B cell (primary cell): ENCODE results near the gene LTBP2. TPM values are rescaled to one million over a fixed set of nuclear protein-coding genes. Genes with fewer than 3 reads are reported as not detected.

ENCODE experiments used
- ATAC-seq: fragments of 200-7000 bp; cut with Tn5 transposase; one replicate; pipeline ENCODE4 v1.10.0; 2021; ENCODE audit warnings: low read depth, mild to moderate bottlenecking, moderate number of reproducible peaks, moderate library complexity
- CTCF ChIA-PET: fragments of 350-600 bp; sonication (Branson Sonifier 250); formaldehyde crosslinking; loops from one replicate; lab custom pipeline; 2021; ENCODE audit warnings: antibody characterized with exemption, inconsistent platforms; lab: Charles Lee
- POLR2A ChIA-PET: fragments of 350-600 bp; sonication (Branson Sonifier 250); formaldehyde crosslinking; loops from one replicate; lab custom pipeline; 2021; ENCODE audit warnings: antibody characterized with exemption; lab: Charles Lee
- DNase-seq: peaks from one replicate; pipeline ENCODE4 v3.0.0; 2013
- H2AFZ ChIP-seq: 2 replicates; pipeline ENCODE4 v1.6.1; 2012; ENCODE audit warnings: mild to moderate bottlenecking, low read depth, low read length; ENCODE audit not compliant: insufficient read depth, poor library complexity, severe bottlenecking
- H3K27ac ChIP-seq, 2 donors: 1 replicate in 1 of 2; 2 replicates in 1 of 2; pipeline ENCODE4 v1.5.1; 2012 to 2013; ENCODE audit warnings: low read length in 2 of 2, mild to moderate bottlenecking in 2 of 2, moderate library complexity in 1 of 2
- H3K27me3 ChIP-seq, 4 experiments: fragments of 200-600 bp in 1 of 4; sonication (generic) in 1 of 4; replicated peaks in 1 of 4; 1 replicate in 2 of 4; 2 replicates in 2 of 4; pipeline versions ENCODE4 v1.6.1 to v1.7.0; 2013 to 2016; ENCODE audit warnings: low read length in 3 of 4, mild to moderate bottlenecking in 2 of 4, mixed read lengths in 1 of 4, moderate library complexity in 1 of 4; ENCODE audit not compliant: insufficient read depth in 4 of 4, control insufficient read depth in 3 of 4; ENCODE audit errors: control extremely low read depth in 1 of 4
- H3K36me3 ChIP-seq, 2 experiments: replicated peaks in 1 of 2; 1 replicate in 1 of 2; 2 replicates in 1 of 2; pipeline versions ENCODE4 v1.6.1 to v1.7.1; 2013; ENCODE audit warnings: low read length in 1 of 2; ENCODE audit not compliant: insufficient read depth in 2 of 2, control insufficient read depth in 1 of 2; ENCODE audit errors: control extremely low read depth in 1 of 2, extremely low read depth in 1 of 2
- H3K4me1 ChIP-seq, 2 donors: fragments of 200-600 bp in 1 of 2; sonication (generic) in 1 of 2; 1 replicate in 1 of 2; 2 replicates in 1 of 2; pipeline versions ENCODE4 v1.5.1 to v1.6.1; 2013 to 2017; ENCODE audit warnings: low read length in 2 of 2; ENCODE audit not compliant: control insufficient read depth in 2 of 2, insufficient read depth in 2 of 2
- H3K4me2 ChIP-seq: replicated peaks from 2 replicates; pipeline ENCODE3; 2012; ENCODE audit warnings: mild to moderate bottlenecking, low read depth, low read length; ENCODE audit not compliant: poor library complexity, severe bottlenecking
- H3K4me3 ChIP-seq, 5 experiments: fragments of 200-600 bp in 1 of 5; sonication (generic) in 1 of 5; 1 replicate in 3 of 5; 2 replicates in 2 of 5; pipeline versions ENCODE4 v1.5.1 to v1.7.0; 2011 to 2016; ENCODE audit warnings: low read length in 4 of 5, mild to moderate bottlenecking in 4 of 5, low read depth in 2 of 5, control low read depth in 1 of 5, moderate library complexity in 1 of 5; ENCODE audit not compliant: insufficient read depth in 1 of 5; ENCODE audit errors: control extremely low read depth in 1 of 5, extremely low read depth in 1 of 5
- H3K79me2 ChIP-seq: fragments of 200-600 bp; sonication (generic); one replicate; pipeline ENCODE4 v1.6.0; 2016; ENCODE audit warnings: low read length; ENCODE audit not compliant: control insufficient read depth, insufficient read depth
- H3K9ac ChIP-seq: fragments of 200-600 bp; sonication (generic); 2 replicates; pipeline ENCODE4 v1.6.1; 2017; ENCODE audit warnings: mild to moderate bottlenecking, low read length, moderate library complexity
- H3K9me3 ChIP-seq, 3 donors: one replicate each; pipeline versions ENCODE4 v1.6.1 to v1.7.1; 2013; ENCODE audit warnings: low read length in 2 of 3; ENCODE audit not compliant: control insufficient read depth in 2 of 3, insufficient read depth in 1 of 3; ENCODE audit errors: control extremely low read depth in 1 of 3
- H4K20me1 ChIP-seq: 2 replicates; pipeline ENCODE4 v1.6.0; 2012; ENCODE audit warnings: mild to moderate bottlenecking, low read length; ENCODE audit not compliant: insufficient read depth, control insufficient read depth, poor library complexity, severe bottlenecking
- H3K27ac Mint-ChIP-seq: one replicate; pipeline ENCODE4 v1.8.0; 2021; ENCODE audit warnings: mixed read lengths
- H3K27me3 Mint-ChIP-seq: one replicate; pipeline ENCODE4 v1.8.0; 2021; ENCODE audit warnings: mixed read lengths
- H3K4me1 Mint-ChIP-seq: one replicate; pipeline ENCODE4 v1.8.0; 2021; ENCODE audit warnings: mixed read lengths
- H3K4me3 Mint-ChIP-seq: one replicate; pipeline ENCODE4 v1.8.0; 2021; ENCODE audit warnings: mixed read lengths
- H3K9me3 Mint-ChIP-seq: one replicate; pipeline ENCODE4 v1.8.0; 2022; ENCODE audit warnings: mixed read lengths; ENCODE audit not compliant: insufficient read depth
- EZH2 ChIP-seq: IDR thresholded peaks from 2 replicates; pipeline ENCODE4 v1.6.1; 2012; ENCODE audit warnings: borderline replicate concordance, low read depth, mild to moderate bottlenecking, moderate library complexity, low read length; ENCODE audit not compliant: insufficient read depth, poor library complexity, severe bottlenecking
- WGBS: methylation state at CpG from one replicate; pipeline ENCODE4 v1.1.5; 2013; ENCODE audit warnings: missing lambda C conversion rate; ENCODE audit not compliant: insufficient coverage; 5-methylcytosine and 5-hydroxymethylcytosine counted together
- intact Hi-C: fragments of 100-400 bp; cut with micrococcal nuclease; formaldehyde crosslinking; loops from one replicate; pipeline ENCODE4 v1.10.0; 2022
- polyA plus RNA-seq: library from polyadenylated mRNA; depleted of rRNA; stranded (reverse); fragments of >200 nt; gene quantifications from 2 replicates; pipeline ENCODE4 v1.2.3, GENCODE V29; 2012
- total RNA-seq, 2 donors: library from RNA; stranded (reverse); fragments of 120-200 nt in 1 of 2; gene quantifications; 1 replicate in 1 of 2; 2 replicates in 1 of 2; pipeline versions ENCODE4 v1.2.3 to v1.2.4, GENCODE V29; 2013 to 2022
- TF ChIP-seq, protein P1 (sequence below): fragments of 200-600 bp; IDR thresholded peaks from one replicate; pipeline ENCODE4 v1.8.0; 2022; ENCODE audit warnings: antibody characterized with exemption, mild to moderate bottlenecking

The LTBP2 gene
- total and polyA plus RNA-seq, 2 donors (not counting 1 experiment from before 2014, with no cell fraction given) = 0.12 to 0.22 TPM

- Histone ChIP-seq H4K20me1 (no peaks in the 10 kb centered on the region), H3K36me3 (no peaks in the 10 kb centered on the region), H3K27me3 (peaks cover 0 to 10% (median 0%) of the 10 kb centered on the region in 4 experiments), H2AFZ (no peak overlapping the region), H3K4me1 (no peaks in the 10 kb centered on the region), H3K4me2 (no peak overlapping the region), H3K79me2 (no peaks in the 10 kb centered on the region), H3K4me3 (no peak overlapping the region), H3K27ac (no peak overlapping the region), H3K9ac (no peak overlapping the region), H3K9me3 (no peaks in the 10 kb centered on the region)
- TF ChIP-seq, protein P1, sequence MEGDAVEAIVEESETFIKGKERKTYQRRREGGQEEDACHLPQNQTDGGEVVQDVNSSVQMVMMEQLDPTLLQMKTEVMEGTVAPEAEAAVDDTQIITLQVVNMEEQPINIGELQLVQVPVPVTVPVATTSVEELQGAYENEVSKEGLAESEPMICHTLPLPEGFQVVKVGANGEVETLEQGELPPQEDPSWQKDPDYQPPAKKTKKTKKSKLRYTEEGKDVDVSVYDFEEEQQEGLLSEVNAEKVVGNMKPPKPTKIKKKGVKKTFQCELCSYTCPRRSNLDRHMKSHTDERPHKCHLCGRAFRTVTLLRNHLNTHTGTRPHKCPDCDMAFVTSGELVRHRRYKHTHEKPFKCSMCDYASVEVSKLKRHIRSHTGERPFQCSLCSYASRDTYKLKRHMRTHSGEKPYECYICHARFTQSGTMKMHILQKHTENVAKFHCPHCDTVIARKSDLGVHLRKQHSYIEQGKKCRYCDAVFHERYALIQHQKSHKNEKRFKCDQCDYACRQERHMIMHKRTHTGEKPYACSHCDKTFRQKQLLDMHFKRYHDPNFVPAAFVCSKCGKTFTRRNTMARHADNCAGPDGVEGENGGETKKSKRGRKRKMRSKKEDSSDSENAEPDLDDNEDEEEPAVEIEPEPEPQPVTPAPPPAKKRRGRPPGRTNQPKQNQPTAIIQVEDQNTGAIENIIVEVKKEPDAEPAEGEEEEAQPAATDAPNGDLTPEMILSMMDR = no peak
- TF ChIP-seq EZH2 = no peak
- no peak overlapping the region for H3K27ac Mint-ChIP-seq
- H3K4me3 Mint-ChIP-seq = no peak overlapping the region
- no peak for ATAC-seq
- intact Hi-C loops = no loop called here
- peaks cover 10% of the 10 kb centered on the region for H3K27me3 Mint-ChIP-seq
- POLR2A ChIA-PET = interaction anchor here (0.7 kb wide), 1 partner anchor 22 kb away, joined by 6 read pairs; no protein-coding TSS in a partner anchor
- no peaks in the 10 kb centered on the region for H3K4me1 Mint-ChIP-seq
- 97% methylated on average over 2 of the region's 3 CpGs for WGBS
- H3K9me3 Mint-ChIP-seq = no peaks in the 10 kb centered on the region
- CTCF ChIA-PET = interaction anchor here (1.0 kb wide), 1 partner anchor 19 kb away, joined by 3 read pairs; no protein-coding TSS in a partner anchor
- DNase-seq = no peak
Observed at GRCh38 chr14:74635847-74636246, 23.8 kb upstream of the LTBP2 start.

DNA sequence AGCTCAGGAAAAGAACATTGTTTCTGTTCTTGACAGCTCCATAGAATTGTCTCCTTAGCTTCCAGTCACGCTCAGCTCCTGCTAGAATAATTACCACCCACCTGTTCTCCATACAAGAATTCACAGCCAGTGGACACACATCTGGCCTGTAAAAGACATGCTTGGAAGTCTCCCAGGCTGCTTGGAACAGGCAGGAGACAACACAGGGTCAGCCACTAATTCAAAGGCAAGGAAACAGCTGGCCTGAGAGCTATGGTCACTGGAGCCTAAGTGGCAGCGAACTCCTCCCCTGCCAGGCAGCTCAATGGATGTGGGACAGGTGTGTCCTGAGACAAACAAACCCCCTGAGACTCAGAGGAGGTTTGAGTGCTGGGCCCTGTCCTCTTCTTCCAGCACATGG, 22.9 kb upstream of the LTBP2 start:
- Histone ChIP-seq H3K4me1 (no peaks in the 10 kb centered on the region), H3K4me3 (no peak overlapping the region), H3K27me3 (peaks cover 0 to 6% (median 0%) of the 10 kb centered on the region in 4 experiments), H3K4me2 (no peak overlapping the region), H4K20me1 (no peaks in the 10 kb centered on the region), H3K27ac (no peak overlapping the region), H3K9me3 (no peaks in the 10 kb centered on the region), H3K36me3 (no peaks in the 10 kb centered on the region), H3K79me2 (no peaks in the 10 kb centered on the region), H2AFZ (no peak overlapping the region), H3K9ac (no peak overlapping the region)
- no peaks in the 10 kb centered on the region for H3K4me1 Mint-ChIP-seq
- POLR2A ChIA-PET = interaction anchor here (0.6 kb wide), 1 partner anchor 171 kb away, joined by 3 read pairs; no protein-coding TSS in a partner anchor
- H3K27me3 Mint-ChIP-seq = peaks cover 4% of the 10 kb centered on the region
- no peak overlapping the region for H3K27ac Mint-ChIP-seq
- 96% methylated on average over 2 of the region's 2 CpGs for WGBS
- DNase-seq (no peak), ATAC-seq (no peak)
- H3K4me3 Mint-ChIP-seq = no peak overlapping the region
- CTCF ChIA-PET = interaction anchor here (1.0 kb wide), 1 partner anchor 20 kb away, joined by 3 read pairs; no protein-coding TSS in a partner anchor
- intact Hi-C loops = no loop called here
- H3K9me3 Mint-ChIP-seq = no peaks in the 10 kb centered on the region
- TF ChIP-seq, protein P1 = no peak
- no peak for TF ChIP-seq EZH2
